HPDE6-E6E7 (cell line): ENCODE results near the gene SLTM.
"Not testable (repeated sequence)": the region's sequence is repeated elsewhere in the genome, so short reads cannot be mapped to it uniquely, and the experiment has no call there.

Experiments used
- DNase-seq: peaks from one replicate; pipeline ENCODE4 v3.0.0; 2011; ENCODE audit warnings: missing footprints; ENCODE audit errors: extremely low spot score

SLTM gene

DNA sequence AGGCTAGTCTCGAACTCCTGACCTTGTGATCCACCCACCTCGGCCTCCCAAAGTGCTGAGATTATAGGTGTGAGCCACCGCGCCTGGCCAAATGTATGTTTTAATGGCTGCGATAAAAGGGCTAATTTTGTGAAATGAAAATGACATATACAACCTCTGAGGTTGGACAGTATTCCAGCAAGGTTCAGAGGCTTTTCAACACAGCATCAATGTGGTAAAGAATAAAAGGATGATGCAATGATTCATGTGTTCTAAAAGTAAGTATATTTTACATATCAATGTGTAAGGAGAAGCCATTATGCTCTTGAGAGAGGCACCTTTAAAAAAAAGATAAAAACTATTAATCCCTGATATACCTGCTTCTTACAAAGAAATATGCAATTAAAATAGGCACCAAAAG lies 6.7 kb downstream of the SLTM start:
- no peak for DNase-seq

- no peak for DNase-seq
Measured at GRCh38 chr15:58924327-58924726, 9.2 kb downstream of the SLTM start.

GRCh38 chr15:58923696-58924300 lies 9.7 kb downstream of the SLTM start:
- DNase-seq, result no peak

DNA sequence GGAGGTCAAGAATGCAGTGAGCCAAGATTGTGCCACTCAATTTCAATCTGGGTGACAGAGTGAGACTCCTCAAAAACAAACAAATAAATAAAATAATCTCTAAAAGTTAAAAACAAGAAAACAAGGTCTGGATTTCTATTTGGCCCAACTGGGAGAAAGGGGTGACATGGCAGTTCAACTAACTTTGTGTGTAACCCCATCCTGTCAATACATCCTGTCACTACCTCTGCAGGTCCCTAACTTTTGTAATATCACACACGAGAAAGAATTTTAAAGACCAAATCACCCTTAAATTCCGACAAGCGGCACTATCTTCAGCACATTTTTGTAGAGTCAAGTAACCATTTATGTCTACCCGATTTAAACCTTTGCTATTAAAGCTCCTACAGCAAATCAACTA lies 10.2 kb downstream of the SLTM start:
- DNase-seq, result no peak

DNA sequence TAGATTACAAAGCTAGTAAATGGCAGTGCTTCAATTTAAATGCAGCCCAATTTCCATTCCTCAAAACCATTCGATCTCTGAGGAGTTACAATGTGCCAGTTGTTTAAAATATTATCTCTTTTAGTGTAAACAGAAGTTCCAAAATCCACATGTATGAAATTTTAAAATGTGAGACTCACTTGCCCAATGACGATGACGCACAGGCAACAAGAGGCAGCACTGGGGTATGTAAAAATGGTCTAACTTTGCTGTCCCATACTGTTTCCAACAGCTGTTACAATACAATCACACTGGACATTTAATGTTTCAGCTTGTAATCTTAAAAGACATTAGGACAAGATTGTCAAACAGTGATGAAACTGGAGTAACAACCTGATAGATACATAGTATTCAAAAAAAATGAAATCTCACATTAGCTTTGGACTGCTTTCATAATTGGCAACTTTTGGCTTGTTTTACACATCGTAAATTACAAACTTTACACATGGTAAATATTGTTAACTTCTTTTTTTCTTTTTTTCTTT lies 12.2 kb downstream of the SLTM start:
- DNase-seq, result no peak

- DNase-seq, result not testable (repeated sequence)
Measured at GRCh38 chr15:58920447-58920846, 13.0 kb downstream of the SLTM start.

DNA sequence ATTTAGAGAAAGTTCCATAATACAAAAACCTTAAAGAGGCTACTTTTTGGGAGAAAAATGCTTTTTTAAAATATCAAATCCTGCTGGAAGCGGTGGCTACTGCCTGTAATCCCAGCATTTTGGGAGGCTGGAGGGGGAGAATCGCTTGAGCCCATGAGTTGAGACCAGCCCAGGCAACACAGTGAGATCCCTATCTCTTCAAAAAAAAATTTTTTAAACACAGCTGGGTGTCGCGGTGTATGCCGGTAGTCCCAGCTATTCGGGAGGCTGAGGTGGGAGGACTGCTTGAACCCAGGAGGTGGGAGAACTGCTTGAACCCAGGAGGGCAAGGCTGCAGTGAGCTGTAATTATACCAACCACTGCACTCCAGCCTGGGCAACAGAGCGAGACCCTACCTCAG lies 14.2 kb downstream of the SLTM start:
- DNase-seq, result no peak

DNA sequence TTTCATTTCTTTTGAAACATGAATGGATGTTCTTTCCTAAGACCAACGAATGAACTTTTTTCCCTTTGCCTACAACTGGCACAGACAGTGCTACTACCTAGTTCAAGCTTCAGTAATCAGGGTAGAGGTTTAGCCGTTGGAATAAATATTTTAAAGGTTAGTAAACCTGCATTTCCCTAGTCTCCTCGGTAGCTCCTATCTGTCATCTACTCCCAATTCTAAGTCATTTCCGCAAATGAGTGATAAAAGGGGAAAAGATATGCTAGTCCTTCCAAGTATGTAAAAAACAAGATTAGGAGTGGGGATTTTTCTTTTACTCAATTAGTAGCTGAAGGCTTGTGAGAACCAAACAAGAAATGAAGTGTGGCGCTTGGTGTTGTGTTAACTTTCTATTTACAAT lies 15.2 kb downstream of the SLTM start:
- no peak for DNase-seq

- not testable (repeated sequence) for DNase-seq
Measured at GRCh38 chr15:58917613-58918129, 15.8 kb downstream of the SLTM start.

GRCh38 chr15:58916962-58917361 lies 16.5 kb downstream of the SLTM start:
- no peak for DNase-seq

GRCh38 chr15:58910456-58910855 lies 23.0 kb downstream of the SLTM start:
- DNase-seq, result no peak

DNA sequence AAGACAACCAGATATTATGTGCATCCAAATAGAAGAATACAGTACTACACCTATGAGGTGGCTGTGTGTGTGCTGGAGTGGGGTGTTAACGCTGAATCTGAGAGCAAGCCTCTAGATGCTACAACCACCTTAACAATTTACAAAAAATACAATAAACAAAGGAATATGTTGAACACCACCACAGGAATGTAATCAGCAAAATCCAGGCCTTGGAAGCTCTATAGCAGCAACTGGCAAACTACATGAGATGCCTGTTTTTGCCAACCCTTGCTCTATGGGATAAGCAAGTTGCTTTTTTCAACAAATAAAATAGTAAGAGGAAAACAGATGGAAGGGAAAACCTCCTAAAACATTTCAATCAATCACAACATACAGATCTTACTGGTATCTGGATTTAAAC lies 23.9 kb downstream of the SLTM start:
- DNase-seq, result no peak

- no peak for DNase-seq
Measured at GRCh38 chr15:58908550-58909309, 24.7 kb downstream of the SLTM start.

DNA sequence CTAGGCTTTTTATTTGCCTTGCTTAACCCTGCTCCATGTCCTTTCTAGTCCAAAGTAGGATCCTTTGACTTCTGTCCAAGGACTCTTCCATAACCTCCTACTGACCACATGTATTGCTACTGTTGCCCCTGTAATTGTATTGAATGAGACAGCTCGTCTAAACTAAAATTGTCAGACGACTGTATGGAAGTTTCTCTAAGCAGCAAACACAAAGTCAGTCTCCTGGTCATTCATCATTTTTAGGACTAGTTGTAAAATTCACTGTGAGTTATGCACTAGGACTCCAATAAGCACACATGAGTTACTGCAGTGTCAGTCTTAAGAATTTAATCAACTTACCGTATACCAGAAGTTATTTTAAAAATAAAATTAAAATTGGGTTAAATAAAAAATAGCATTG lies 32.8 kb downstream of the SLTM start:
- DNase-seq, result no peak

DNA sequence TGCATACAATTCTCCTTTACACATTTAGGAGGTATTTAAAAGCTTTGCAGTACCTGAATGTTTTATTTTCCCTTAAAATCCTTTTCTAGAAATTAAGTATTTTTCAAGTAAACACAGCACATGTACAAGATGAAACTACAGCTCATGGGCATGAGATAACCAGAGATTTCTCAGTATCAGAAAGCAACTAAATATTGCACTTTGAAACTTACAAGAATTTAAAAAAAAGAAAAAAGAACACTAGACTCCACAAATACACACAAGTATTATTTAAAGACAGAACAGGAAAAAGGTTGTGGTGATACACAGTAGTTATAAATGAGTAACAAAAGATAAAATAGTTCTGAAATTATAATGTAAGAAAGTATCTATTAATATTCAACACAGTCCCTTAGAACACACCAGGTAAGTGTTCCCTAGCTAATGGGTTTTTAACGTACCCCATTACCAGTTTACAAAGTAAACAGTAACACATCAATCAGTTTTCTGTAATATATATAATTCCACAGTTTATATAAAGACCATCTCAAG lies 35.3 kb downstream of the SLTM start:
- DNase-seq, result no peak

DNA sequence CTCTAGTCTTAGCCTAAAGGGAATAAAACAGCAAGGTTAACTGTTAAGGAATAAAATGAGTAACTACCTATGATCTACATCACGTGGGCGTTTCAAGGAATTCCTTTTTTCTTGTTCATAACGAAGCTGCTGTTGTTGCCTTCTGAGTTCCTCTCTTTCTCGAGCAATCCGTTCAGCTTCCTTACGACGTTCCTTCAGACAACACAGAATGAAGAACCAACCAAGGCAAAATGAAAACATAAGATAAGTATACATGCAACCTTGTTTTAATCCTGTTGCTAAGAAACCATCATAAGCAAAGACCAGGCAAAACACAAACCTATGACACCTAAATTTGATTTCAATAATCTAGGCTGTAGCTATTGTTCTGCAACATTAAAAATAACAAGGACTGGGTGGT lies 44.1 kb downstream of the SLTM start:
- DNase-seq, result no peak

- DNase-seq, result no peak
Measured at GRCh38 chr15:58886921-58887320, 46.6 kb downstream of the SLTM start.

GRCh38 chr15:58883926-58884325 lies 49.6 kb downstream of the SLTM start:
- DNase-seq, result not testable (repeated sequence)

- no peak for DNase-seq
Measured at GRCh38 chr15:58882243-58882642, 51.2 kb downstream of the SLTM start.

GRCh38 chr15:58880320-58880719 lies 53.2 kb downstream of the SLTM start:
- DNase-seq, result no peak

DNA sequence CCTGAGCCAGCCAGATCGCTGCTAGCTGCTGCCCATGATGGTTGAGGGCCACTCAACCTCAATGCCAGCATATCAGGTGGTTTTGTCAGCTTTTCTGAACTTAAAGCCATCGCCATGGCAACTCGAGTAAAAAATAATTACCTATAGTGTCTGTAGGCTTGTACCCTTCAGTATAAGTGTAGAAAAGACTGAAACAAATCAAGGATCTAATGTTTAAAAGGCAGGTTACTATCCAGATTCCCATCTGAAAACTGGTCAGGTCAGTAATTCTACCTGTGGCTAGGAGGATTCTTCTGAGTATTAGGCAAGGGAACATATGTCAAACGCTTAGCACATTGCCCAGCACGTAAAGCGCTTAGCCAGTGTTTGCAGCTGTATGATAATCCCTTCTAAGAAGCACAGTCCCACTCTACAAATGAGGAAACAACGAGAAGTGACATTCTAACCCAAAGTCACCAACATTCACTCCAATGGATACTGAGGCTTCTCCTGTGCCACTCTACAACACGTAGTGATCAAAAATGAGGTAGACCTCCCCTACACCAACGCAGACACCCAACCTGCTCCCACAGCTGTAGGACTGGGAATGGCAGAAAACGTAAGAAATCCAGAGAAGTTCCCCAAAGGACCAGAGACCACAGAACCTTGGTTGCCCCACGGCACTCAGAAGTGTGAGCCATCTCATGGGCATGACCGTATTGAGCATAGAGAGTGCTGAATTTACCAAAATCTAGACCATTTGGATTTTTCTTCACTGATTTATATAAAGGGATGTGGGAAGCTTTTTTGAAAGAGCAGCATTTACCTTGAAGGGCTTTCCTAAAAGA lies 55.3 kb downstream of the SLTM start:
- DNase-seq, result no peak
